ENCODE results near the gene VWA5B2. TPM values are rescaled to one million over a fixed set of nuclear protein-coding genes. Genes with fewer than 3 reads are reported as not detected.

Gene VWA5B2
- total RNA-seq, 1 experiment from 2014 or later: 10.6 TPM

GRCh38 chr3:184200825-184201224, 28.6 kb upstream of the VWA5B2 start (continued):
- no peak for TF ChIP-seq RAD21 (IDR thresholded peaks at IDR 0.05; ENCODE audit: low read depth)
- no peak for TF ChIP-seq TCF7L2 (IDR thresholded peaks at IDR 0.05; ENCODE audit: borderline replicate concordance, extremely low read depth, insufficient read depth, insufficient read length)
- no peak for TF ChIP-seq EGR1 (IDR thresholded peaks at IDR 0.05; ENCODE audit: low read depth)
- TF ChIP-seq JUND (IDR thresholded peaks at IDR 0.05): no peak

DNA sequence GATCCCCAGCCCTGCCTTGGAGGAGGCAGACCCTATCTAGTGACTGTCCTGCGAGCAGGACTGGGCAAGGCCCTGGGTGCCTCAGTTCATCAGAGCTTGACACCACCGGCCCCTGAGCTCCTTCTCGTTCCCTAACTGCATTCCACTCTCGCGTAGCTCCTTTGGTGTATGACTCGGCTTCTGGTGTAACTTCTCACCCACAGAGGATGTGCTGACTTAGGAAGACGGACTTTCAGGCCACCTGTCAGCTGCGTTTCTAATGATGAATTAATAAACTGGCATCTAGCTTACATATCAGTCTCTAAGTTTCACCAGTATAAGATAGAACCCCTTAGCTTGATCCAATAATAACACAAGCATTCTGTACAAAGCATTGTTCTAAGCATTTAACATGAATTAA, 25.9 kb upstream of the VWA5B2 start:
- POLR2A ChIA-PET: no interaction called here
- H3K4me3 ChIP-seq (replicated peaks in 1 of 2; ENCODE audit: low read depth in 1 of 2, low read length in 2 of 2): no peak overlapping the region
- H3K27ac ChIP-seq (ENCODE audit: low read depth, low read length): no peak overlapping the region
- no peak overlapping the region for H2AFZ ChIP-seq (ENCODE audit: low read depth, low read length, poor library complexity, severe bottlenecking)
- no peaks in the 10 kb centered on the region for H3K27me3 ChIP-seq (ENCODE audit: insufficient read depth, low read length)
- BruUV-seq (replicated peaks): no TSS peak
- H3K4me2 ChIP-seq (ENCODE audit: low read length): no peak overlapping the region
- H3K4me1 ChIP-seq (ENCODE audit: control insufficient read depth in 1 of 2, insufficient read depth in 2 of 2, low read length in 2 of 2): no peaks in the 10 kb centered on the region
- intact Hi-C loops (cut with micrococcal nuclease): no loop called here
- no peaks in the 10 kb centered on the region for H3K9me3 ChIP-seq (ENCODE audit: control insufficient read depth in 1 of 2, insufficient read depth in 1 of 2, low read depth in 1 of 2, low read length in 2 of 2)
- H3K9ac ChIP-seq (ENCODE audit: low read length): no peak overlapping the region
- TF ChIP-seq FOSL1 (IDR thresholded peaks at IDR 0.05; ENCODE audit: low read depth) (no peak), SRF (IDR thresholded peaks at IDR 0.05; ENCODE audit: low read depth) (no peak), YY1 (IDR thresholded peaks at IDR 0.05; ENCODE audit: extremely low read depth, insufficient replicate concordance, low read depth, low read length) (no peak), ZFX (IDR thresholded peaks at IDR 0.05) (no peak), ZBTB33 (IDR thresholded peaks at IDR 0.05; ENCODE audit: extremely low read depth, insufficient replicate concordance, low read length) (no peak), ELF1 (IDR thresholded peaks at IDR 0.05; ENCODE audit: borderline replicate concordance, low read depth) (no peak), ZNF274 (IDR thresholded peaks at IDR 0.05; ENCODE audit: low read depth, low read length) (no peak)
- TF ChIP-seq, protein P1, sequence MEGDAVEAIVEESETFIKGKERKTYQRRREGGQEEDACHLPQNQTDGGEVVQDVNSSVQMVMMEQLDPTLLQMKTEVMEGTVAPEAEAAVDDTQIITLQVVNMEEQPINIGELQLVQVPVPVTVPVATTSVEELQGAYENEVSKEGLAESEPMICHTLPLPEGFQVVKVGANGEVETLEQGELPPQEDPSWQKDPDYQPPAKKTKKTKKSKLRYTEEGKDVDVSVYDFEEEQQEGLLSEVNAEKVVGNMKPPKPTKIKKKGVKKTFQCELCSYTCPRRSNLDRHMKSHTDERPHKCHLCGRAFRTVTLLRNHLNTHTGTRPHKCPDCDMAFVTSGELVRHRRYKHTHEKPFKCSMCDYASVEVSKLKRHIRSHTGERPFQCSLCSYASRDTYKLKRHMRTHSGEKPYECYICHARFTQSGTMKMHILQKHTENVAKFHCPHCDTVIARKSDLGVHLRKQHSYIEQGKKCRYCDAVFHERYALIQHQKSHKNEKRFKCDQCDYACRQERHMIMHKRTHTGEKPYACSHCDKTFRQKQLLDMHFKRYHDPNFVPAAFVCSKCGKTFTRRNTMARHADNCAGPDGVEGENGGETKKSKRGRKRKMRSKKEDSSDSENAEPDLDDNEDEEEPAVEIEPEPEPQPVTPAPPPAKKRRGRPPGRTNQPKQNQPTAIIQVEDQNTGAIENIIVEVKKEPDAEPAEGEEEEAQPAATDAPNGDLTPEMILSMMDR (IDR thresholded peaks at IDR 0.05 in 2 of 3, conservative IDR thresholded peaks at IDR 0.05 in 1 of 3; ENCODE audit: borderline replicate concordance in 1 of 3, insufficient read depth in 1 of 3, low read depth in 2 of 3, low read length in 2 of 3): no peak
- DNase-seq (ENCODE audit: low read depth, low spot score) (no peak), ATAC-seq (no peak)
- H3K36me3 ChIP-seq (ENCODE audit: control insufficient read depth in 1 of 2, insufficient read depth in 2 of 2, low read length in 2 of 2): no peaks in the 10 kb centered on the region
- H3K79me2 ChIP-seq (ENCODE audit: insufficient read depth, low read length): no peaks in the 10 kb centered on the region
- H4K20me1 ChIP-seq (ENCODE audit: insufficient read depth): no peaks in the 10 kb centered on the region
- RAD21 ChIA-PET (ENCODE audit: low non-redundant PET in 1 of 2, low total read pairs in 2 of 2, uncharacterized antibody in 2 of 2, unreplicated experiment in 2 of 2): interaction anchor here in 1 of 2 experiments (0.6 kb wide), 1 partner anchor 102 kb away, joined by 6 read pairs; no protein-coding TSS in a partner anchor
- no peaks in the 10 kb centered on the region for H3K9me2 ChIP-seq (ENCODE audit: insufficient read depth)
- CTCF ChIA-PET: no interaction called here
